ENCODE measurements around the gene OSBPL2.

GRCh38 chr20:62229667-62230066 is 8.7 kb upstream of the OSBPL2 start:
- TF ChIP-seq, protein P1, sequence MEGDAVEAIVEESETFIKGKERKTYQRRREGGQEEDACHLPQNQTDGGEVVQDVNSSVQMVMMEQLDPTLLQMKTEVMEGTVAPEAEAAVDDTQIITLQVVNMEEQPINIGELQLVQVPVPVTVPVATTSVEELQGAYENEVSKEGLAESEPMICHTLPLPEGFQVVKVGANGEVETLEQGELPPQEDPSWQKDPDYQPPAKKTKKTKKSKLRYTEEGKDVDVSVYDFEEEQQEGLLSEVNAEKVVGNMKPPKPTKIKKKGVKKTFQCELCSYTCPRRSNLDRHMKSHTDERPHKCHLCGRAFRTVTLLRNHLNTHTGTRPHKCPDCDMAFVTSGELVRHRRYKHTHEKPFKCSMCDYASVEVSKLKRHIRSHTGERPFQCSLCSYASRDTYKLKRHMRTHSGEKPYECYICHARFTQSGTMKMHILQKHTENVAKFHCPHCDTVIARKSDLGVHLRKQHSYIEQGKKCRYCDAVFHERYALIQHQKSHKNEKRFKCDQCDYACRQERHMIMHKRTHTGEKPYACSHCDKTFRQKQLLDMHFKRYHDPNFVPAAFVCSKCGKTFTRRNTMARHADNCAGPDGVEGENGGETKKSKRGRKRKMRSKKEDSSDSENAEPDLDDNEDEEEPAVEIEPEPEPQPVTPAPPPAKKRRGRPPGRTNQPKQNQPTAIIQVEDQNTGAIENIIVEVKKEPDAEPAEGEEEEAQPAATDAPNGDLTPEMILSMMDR (conservative IDR thresholded peaks at IDR 0.05; ENCODE audit: low read depth in 2 of 2), result no peak
- no peak for TF ChIP-seq POLR2AphosphoS5 (IDR thresholded peaks at IDR 0.05; ENCODE audit: low read depth)
- TF ChIP-seq, protein P2, sequence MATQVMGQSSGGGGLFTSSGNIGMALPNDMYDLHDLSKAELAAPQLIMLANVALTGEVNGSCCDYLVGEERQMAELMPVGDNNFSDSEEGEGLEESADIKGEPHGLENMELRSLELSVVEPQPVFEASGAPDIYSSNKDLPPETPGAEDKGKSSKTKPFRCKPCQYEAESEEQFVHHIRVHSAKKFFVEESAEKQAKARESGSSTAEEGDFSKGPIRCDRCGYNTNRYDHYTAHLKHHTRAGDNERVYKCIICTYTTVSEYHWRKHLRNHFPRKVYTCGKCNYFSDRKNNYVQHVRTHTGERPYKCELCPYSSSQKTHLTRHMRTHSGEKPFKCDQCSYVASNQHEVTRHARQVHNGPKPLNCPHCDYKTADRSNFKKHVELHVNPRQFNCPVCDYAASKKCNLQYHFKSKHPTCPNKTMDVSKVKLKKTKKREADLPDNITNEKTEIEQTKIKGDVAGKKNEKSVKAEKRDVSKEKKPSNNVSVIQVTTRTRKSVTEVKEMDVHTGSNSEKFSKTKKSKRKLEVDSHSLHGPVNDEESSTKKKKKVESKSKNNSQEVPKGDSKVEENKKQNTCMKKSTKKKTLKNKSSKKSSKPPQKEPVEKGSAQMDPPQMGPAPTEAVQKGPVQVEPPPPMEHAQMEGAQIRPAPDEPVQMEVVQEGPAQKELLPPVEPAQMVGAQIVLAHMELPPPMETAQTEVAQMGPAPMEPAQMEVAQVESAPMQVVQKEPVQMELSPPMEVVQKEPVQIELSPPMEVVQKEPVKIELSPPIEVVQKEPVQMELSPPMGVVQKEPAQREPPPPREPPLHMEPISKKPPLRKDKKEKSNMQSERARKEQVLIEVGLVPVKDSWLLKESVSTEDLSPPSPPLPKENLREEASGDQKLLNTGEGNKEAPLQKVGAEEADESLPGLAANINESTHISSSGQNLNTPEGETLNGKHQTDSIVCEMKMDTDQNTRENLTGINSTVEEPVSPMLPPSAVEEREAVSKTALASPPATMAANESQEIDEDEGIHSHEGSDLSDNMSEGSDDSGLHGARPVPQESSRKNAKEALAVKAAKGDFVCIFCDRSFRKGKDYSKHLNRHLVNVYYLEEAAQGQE (IDR thresholded peaks at IDR 0.05; ENCODE audit: unreplicated experiment), result no peak
- no peak for TF ChIP-seq EZH2phosphoT487 (IDR thresholded peaks at IDR 0.05; ENCODE audit: unreplicated experiment)
- TF ChIP-seq JUNB (IDR thresholded peaks at IDR 0.05; ENCODE audit: unreplicated experiment), result no peak
- no peak for TF ChIP-seq EZH2 (IDR thresholded peaks at IDR 0.05; ENCODE audit: low read depth, unreplicated experiment)
- TF ChIP-seq CREB1 (CRISPR knock-in tag; IDR thresholded peaks at IDR 0.05; ENCODE audit: low read depth), result no peak
- no peak for TF ChIP-seq ZNF462 (CRISPR knock-in tag; IDR thresholded peaks at IDR 0.05)
- no peak for TF ChIP-seq NANOG (IDR thresholded peaks at IDR 0.05; ENCODE audit: borderline replicate concordance)
- TF ChIP-seq ZNF331 (CRISPR knock-in tag; IDR thresholded peaks at IDR 0.05; ENCODE audit: low read depth), result no peak
- no peak for TF ChIP-seq ETS1 (IDR thresholded peaks at IDR 0.05)

All from GM23338 (cell line).